ENCODE measurements around the gene WNT2. TPM values are rescaled to one million over a fixed set of nuclear protein-coding genes. Genes with fewer than 3 reads are reported as not detected.

WNT2 gene
- total and polyA plus RNA-seq, 12 donors = 0.07 to 1.4 (median 0.16) TPM; not detected in 3

GRCh38 chr7:117251687-117252086 is 71.2 kb downstream of the WNT2 start:
- TF ChIP-seq CTCF (IDR thresholded peaks at IDR 0.05) = no peak
- intact Hi-C loops (cut with DNase I) = no loop called here
- ATAC-seq = no peak
- no peaks in the 10 kb centered on the region for H3K4me1 ChIP-seq
- no peaks in the 10 kb centered on the region for H3K27me3 ChIP-seq
- WGBS, 2 donors = 83 to 86% methylated on average over 4 of the region's 4 CpGs
- DNase-seq = no peak
- H3K27ac ChIP-seq = peak overlapping the region in 1 of 10 donors; percentile 20
- H3K4me3 ChIP-seq = no peak overlapping the region
- H3K36me3 ChIP-seq = no peaks in the 10 kb centered on the region
- H3K9me3 ChIP-seq = no peaks in the 10 kb centered on the region

GRCh38 chr7:117250801-117251200 is 72.1 kb downstream of the WNT2 start:
- intact Hi-C loops (cut with DNase I) = no loop called here
- DNase-seq (no peak), ATAC-seq (no peak)

GRCh38 chr7:117250245-117250644 is 72.6 kb downstream of the WNT2 start:
- no peaks in the 10 kb centered on the region for H3K36me3 ChIP-seq
- H3K9me3 ChIP-seq = peaks cover 0 to 9% (median 0%) of the 10 kb centered on the region in 11 donors
- no peak for TF ChIP-seq CTCF (IDR thresholded peaks at IDR 0.05)
- no peak overlapping the region for H3K4me3 ChIP-seq
- H3K4me1 ChIP-seq = no peaks in the 10 kb centered on the region
- intact Hi-C loops (cut with DNase I) = no loop called here
- ATAC-seq = no peak
- H3K27me3 ChIP-seq = no peaks in the 10 kb centered on the region
- no peak overlapping the region for H3K27ac ChIP-seq
- DNase-seq = no peak

More at GRCh38 chr7:117250801-117251200, 72.1 kb downstream of the WNT2 start:
- Histone ChIP-seq H3K9me3 (peaks cover 0 to 3% (median 0%) of the 10 kb centered on the region in 11 donors), H3K4me1 (no peaks in the 10 kb centered on the region), H3K36me3 (no peaks in the 10 kb centered on the region), H3K27ac (no peak overlapping the region), H3K4me3 (no peak overlapping the region), H3K27me3 (no peaks in the 10 kb centered on the region)
- 47 to 74% methylated on average over 4 of the region's 4 CpGs for WGBS, 2 donors
- TF ChIP-seq CTCF (IDR thresholded peaks at IDR 0.05) = no peak

GRCh38 chr7:117249696-117250095 is 73.2 kb downstream of the WNT2 start:
- ATAC-seq (no peak), DNase-seq (no peak)
- intact Hi-C loops (cut with DNase I) = no loop called here
- no peak for TF ChIP-seq CTCF (IDR thresholded peaks at IDR 0.05)
- H3K4me1 ChIP-seq = no peaks in the 10 kb centered on the region
- no peak overlapping the region for H3K4me3 ChIP-seq
- H3K9me3 ChIP-seq = peaks cover 0 to 14% (median 1%) of the 10 kb centered on the region in 11 donors
- 80 to 82% methylated on average over 5 of the region's 5 CpGs for WGBS, 2 donors
- H3K36me3 ChIP-seq = no peaks in the 10 kb centered on the region
- no peak overlapping the region for H3K27ac ChIP-seq
- H3K27me3 ChIP-seq = no peaks in the 10 kb centered on the region

All from heart right ventricle (tissue), 16 donors.